Astrocyte of the spinal cord (primary cell): ENCODE data around the gene SOAT1.

Experiments
- DNase-seq: peaks from one replicate; pipeline ENCODE4 v3.0.0; 2011; ENCODE audit warnings: low read depth, low spot score
- H3K4me3 ChIP-seq: 2 replicates; pipeline ENCODE4 v1.5.1; 2011; ENCODE audit warnings: low read depth, mild to moderate bottlenecking, low read length, moderate library complexity
- in situ Hi-C: cut with HindIII; loops from 2 replicates; pipeline ENCODE4 v1.10.0; 2017; ENCODE audit warnings: low sequenced_read_pairs
- TF ChIP-seq, protein P1 (sequence below): IDR thresholded peaks from 2 replicates; pipeline ENCODE4 v1.5.1; 2012; ENCODE audit warnings: low read depth, mild to moderate bottlenecking, low read length, inconsistent platforms

Gene SOAT1

DNA sequence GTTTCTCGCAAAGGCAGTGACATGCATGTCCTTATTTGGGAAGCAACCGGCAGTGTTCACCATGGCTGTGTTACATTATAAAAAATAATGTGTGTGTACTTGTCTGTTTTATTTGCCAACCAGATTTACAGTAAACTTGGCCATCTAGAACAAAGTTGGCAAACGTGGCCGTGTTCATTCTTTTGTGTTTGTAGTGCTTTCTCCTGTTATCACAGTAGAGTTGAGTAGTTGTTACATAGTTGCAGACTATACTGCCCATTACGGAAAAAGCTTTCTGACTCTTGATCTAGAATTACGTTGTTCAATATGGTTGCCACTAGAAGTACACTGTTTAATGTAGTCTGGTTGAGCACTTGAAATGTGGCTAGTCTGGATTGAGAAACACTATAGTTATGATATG is 19.4 kb downstream of the SOAT1 start:
- TF ChIP-seq, protein P1, sequence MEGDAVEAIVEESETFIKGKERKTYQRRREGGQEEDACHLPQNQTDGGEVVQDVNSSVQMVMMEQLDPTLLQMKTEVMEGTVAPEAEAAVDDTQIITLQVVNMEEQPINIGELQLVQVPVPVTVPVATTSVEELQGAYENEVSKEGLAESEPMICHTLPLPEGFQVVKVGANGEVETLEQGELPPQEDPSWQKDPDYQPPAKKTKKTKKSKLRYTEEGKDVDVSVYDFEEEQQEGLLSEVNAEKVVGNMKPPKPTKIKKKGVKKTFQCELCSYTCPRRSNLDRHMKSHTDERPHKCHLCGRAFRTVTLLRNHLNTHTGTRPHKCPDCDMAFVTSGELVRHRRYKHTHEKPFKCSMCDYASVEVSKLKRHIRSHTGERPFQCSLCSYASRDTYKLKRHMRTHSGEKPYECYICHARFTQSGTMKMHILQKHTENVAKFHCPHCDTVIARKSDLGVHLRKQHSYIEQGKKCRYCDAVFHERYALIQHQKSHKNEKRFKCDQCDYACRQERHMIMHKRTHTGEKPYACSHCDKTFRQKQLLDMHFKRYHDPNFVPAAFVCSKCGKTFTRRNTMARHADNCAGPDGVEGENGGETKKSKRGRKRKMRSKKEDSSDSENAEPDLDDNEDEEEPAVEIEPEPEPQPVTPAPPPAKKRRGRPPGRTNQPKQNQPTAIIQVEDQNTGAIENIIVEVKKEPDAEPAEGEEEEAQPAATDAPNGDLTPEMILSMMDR: no peak
- H3K4me3 ChIP-seq: no peak overlapping the region
- DNase-seq: no peak
- in situ Hi-C loops: no loop called here

- no peak overlapping the region for H3K4me3 ChIP-seq
- no peak for DNase-seq
- in situ Hi-C loops: no loop called here
- TF ChIP-seq, protein P1: no peak
Measured at GRCh38 chr1:179314928-179315327, 21.3 kb downstream of the SOAT1 start.

GRCh38 chr1:179318491-179318890 is 24.9 kb downstream of the SOAT1 start:
- TF ChIP-seq, protein P1: no peak
- no peak for DNase-seq
- in situ Hi-C loops: no loop called here
- H3K4me3 ChIP-seq: no peak overlapping the region

- DNase-seq: no peak
- TF ChIP-seq, protein P1: no peak
- H3K4me3 ChIP-seq: no peak overlapping the region
- in situ Hi-C loops: no loop called here
Measured at GRCh38 chr1:179321533-179322216, 28.1 kb downstream of the SOAT1 start.

DNA sequence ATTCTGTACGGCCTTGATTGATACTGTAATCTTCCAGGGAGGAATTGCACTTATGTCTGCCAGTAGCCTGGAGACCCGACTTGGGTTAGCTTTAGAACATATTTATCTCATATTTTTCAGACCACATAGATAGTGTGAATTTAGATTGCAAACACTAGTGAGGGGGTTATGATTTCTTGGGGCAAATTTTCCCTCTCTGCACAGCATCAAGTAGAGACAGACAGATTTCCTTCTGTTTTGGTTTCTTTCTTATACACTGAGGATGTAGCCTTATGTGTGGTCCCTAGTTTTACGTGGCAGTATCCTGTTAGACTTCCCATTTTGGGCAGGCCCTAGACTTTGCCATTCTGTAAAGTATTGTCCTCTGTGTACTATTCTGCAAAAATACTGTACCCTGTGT is 29.0 kb downstream of the SOAT1 start:
- no peak for DNase-seq
- in situ Hi-C loops: no loop called here
- H3K4me3 ChIP-seq: no peak overlapping the region
- TF ChIP-seq, protein P1: no peak

GRCh38 chr1:179323436-179323835 is 29.8 kb downstream of the SOAT1 start:
- in situ Hi-C loops: no loop called here
- H3K4me3 ChIP-seq: no peak overlapping the region
- DNase-seq: no peak
- TF ChIP-seq, protein P1: no peak
